GM12878 (cell line): Measurements from ENCODE around the gene SFI1. TPM values are rescaled to one million over a fixed set of nuclear protein-coding genes. Genes with fewer than 3 reads are reported as not detected.

ENCODE experiments used
- ATAC-seq: fragments of 200-7000 bp; cut with Tn5 transposase; 3 replicates; pipeline ENCODE4 v1.9.1; 2020; ENCODE audit warnings: mild to moderate bottlenecking, moderate library complexity
- BruUV-seq: library from RNA; stranded (reverse); fragments of 400-500 nt; replicated peaks from 2 replicates; lab custom pipeline; 2021; lab: Mats Ljungman, UMichigan
- CTCF ChIA-PET: fragments of 300-600 bp; sonication (Branson Sonifier 250); formaldehyde crosslinking; extraction: SDS; loops from one replicate; lab custom pipeline; 2021; ENCODE audit warnings: inconsistent platforms; lab: Yijun Ruan, JAX
- POLR2A ChIA-PET: fragments of 350-600 bp; formaldehyde crosslinking; extraction: SDS; loops from one replicate; lab custom pipeline; 2021; ENCODE audit warnings: inconsistent platforms; lab: Charles Lee
- RAD21 ChIA-PET: fragments of 300-600 bp; sonication (Branson Sonifier 250); formaldehyde crosslinking; loops from one replicate; lab custom pipeline; 2023; ENCODE audit warnings: antibody characterized with exemption; ENCODE audit not compliant: unreplicated experiment; lab: Charles Lee
- SMC1A ChIA-PET: fragments of 300-600 bp; sonication (Branson Sonifier 250); formaldehyde crosslinking; loops from one replicate; lab custom pipeline; 2023; ENCODE audit not compliant: unreplicated experiment, uncharacterized antibody; lab: Charles Lee
- DNase-seq: peaks from one replicate; pipeline ENCODE4 v3.0.0-alpha.2; 2011; ENCODE audit warnings: low read depth, low spot score
- FAIRE-seq: peaks from 3 replicates; lab custom pipeline; 2011; peaks lifted over from hg19 to GRCh38; lab: Jason Lieb, UNC
- H2AFZ ChIP-seq: 2 replicates; pipeline ENCODE4 v1.6.0; 2011; ENCODE audit warnings: low read depth, low read length, control low read depth; ENCODE audit not compliant: control insufficient read depth
- H3K27ac ChIP-seq: 2 replicates; pipeline ENCODE4 v1.5.1; 2011; ENCODE audit warnings: control low read depth; ENCODE audit not compliant: control insufficient read depth, insufficient read depth
- H3K27me3 ChIP-seq, 2 experiments: replicated peaks in 1 of 2; 2 replicates each; pipeline versions ENCODE4 v1.6.0 to v1.6.1; 2011; ENCODE audit warnings: low read length in 1 of 2; ENCODE audit not compliant: control insufficient read depth in 2 of 2, insufficient read depth in 2 of 2
- H3K36me3 ChIP-seq, 2 experiments: 2 replicates each; pipeline ENCODE4 v1.5.1; 2011; ENCODE audit warnings: low read length in 1 of 2; ENCODE audit not compliant: control insufficient read depth in 2 of 2, insufficient read depth in 2 of 2
- H3K4me1 ChIP-seq: 2 replicates; pipeline ENCODE4 v1.6.1; 2011; ENCODE audit warnings: mild to moderate bottlenecking, low read length, moderate library complexity, mixed read lengths; ENCODE audit not compliant: control insufficient read depth, insufficient read depth
- H3K4me2 ChIP-seq: 2 replicates; pipeline ENCODE4 v1.6.0; 2011; ENCODE audit warnings: control low read depth; ENCODE audit not compliant: control insufficient read depth, insufficient read depth
- H3K4me3 ChIP-seq: fragments of 200-600 bp; sonication (generic); 2 replicates; pipeline ENCODE4 v1.5.1; 2016
- H3K79me2 ChIP-seq: 2 replicates; pipeline ENCODE4 v1.6.0; 2011; ENCODE audit warnings: low read length; ENCODE audit not compliant: control insufficient read depth, insufficient read depth
- H3K9ac ChIP-seq: 2 replicates; pipeline ENCODE4 v1.8.0; 2011; ENCODE audit warnings: low read length, control low read depth, mixed read lengths; ENCODE audit not compliant: control insufficient read depth, insufficient read depth
- H3K9me3 ChIP-seq: replicated peaks from 3 replicates; pipeline ENCODE4 v1.5.1; 2011; ENCODE audit warnings: mild to moderate bottlenecking, low read length; ENCODE audit not compliant: control insufficient read depth, insufficient read depth
- H4K20me1 ChIP-seq: 2 replicates; pipeline ENCODE4 v1.6.0; 2011; ENCODE audit not compliant: control insufficient read depth, insufficient read depth
- E2F4 ChIP-seq: IDR thresholded peaks from 2 replicates; pipeline ENCODE4 v1.6.1; 2012; ENCODE audit warnings: low read depth, low read length, improper control_type of control experiment
- EP300 ChIP-seq, 2 experiments: fragments of 150-350 bp in 1 of 2; IDR thresholded peaks; 2 replicates each; pipeline ENCODE4 v1.6.1; 2011 to 2012; ENCODE audit warnings: low read depth in 2 of 2, low read length in 2 of 2, borderline replicate concordance in 1 of 2, improper control_type of control experiment in 1 of 2, inconsistent platforms in 1 of 2; ENCODE audit not compliant: control insufficient read depth in 1 of 2
- HDAC6 ChIP-seq: fragments of 200-600 bp; sonication (generic); IDR thresholded peaks from one replicate; pipeline ENCODE4 v1.8.0; 2017; ENCODE audit warnings: antibody characterized with exemption; ENCODE audit not compliant: unreplicated experiment
- HDGF ChIP-seq: fragments of 450-650 bp; IDR thresholded peaks from 2 replicates; pipeline ENCODE4 v1.6.1; 2016; ENCODE audit warnings: antibody characterized with exemption
- IRF5 ChIP-seq: fragments of 450-650 bp; IDR thresholded peaks from 2 replicates; pipeline ENCODE4 v1.6.1; 2017; ENCODE audit warnings: borderline replicate concordance
- NRF1 ChIP-seq: conservative IDR thresholded peaks from 2 replicates; pipeline ENCODE4 v1.6.1; 2011; ENCODE audit warnings: mild to moderate bottlenecking, low read depth, low read length, improper control_type of control experiment
- PAX8 ChIP-seq: fragments of 450-650 bp; IDR thresholded peaks from 2 replicates; pipeline ENCODE4 v1.6.1; 2017; ENCODE audit warnings: mild to moderate bottlenecking, moderate library complexity
- PKNOX1 ChIP-seq: fragments of 450-650 bp; IDR thresholded peaks from 2 replicates; pipeline ENCODE4 v1.6.1; 2016; ENCODE audit warnings: mild to moderate bottlenecking
- PRDM15 ChIP-seq: fragments of 450-650 bp; formaldehyde crosslinking; IDR thresholded peaks from 2 replicates; pipeline ENCODE4 v1.4.0; 2020; ENCODE audit warnings: mild to moderate bottlenecking, moderate library complexity
- TCF3 ChIP-seq: IDR thresholded peaks from 2 replicates; pipeline ENCODE4 v1.6.1; 2012; ENCODE audit warnings: low read depth, mild to moderate bottlenecking, low read length, borderline replicate concordance; ENCODE audit not compliant: insufficient read depth
- WRNIP1 ChIP-seq: IDR thresholded peaks from 2 replicates; pipeline ENCODE4 v1.6.1; 2011; ENCODE audit warnings: low read depth, low read length, improper control_type of control experiment, borderline replicate concordance
- ZNF687 ChIP-seq: fragments of 450-650 bp; IDR thresholded peaks from 2 replicates; pipeline ENCODE4 v1.6.1; 2017; ENCODE audit warnings: mild to moderate bottlenecking, moderate library complexity
- WGBS: methylation state at CpG from one replicate; pipeline ENCODE4 v1.1.6; 2016; ENCODE audit warnings: low lambda C conversion rate; ENCODE audit not compliant: insufficient replicate concordance, insufficient coverage; ENCODE audit errors: missing lambda C conversion rate; 5-methylcytosine and 5-hydroxymethylcytosine counted together
- in situ Hi-C: fragments of 300-500 bp; cut with MboI; formaldehyde crosslinking; loops from 9 replicates; pipeline ENCODE4 v1.14.3; 2018; ENCODE audit warnings: mixed read lengths
- intact Hi-C: fragments of 100-400 bp; cut with micrococcal nuclease; formaldehyde crosslinking; loops from one replicate; pipeline ENCODE4 v1.14.2; 2022; ENCODE audit not compliant: unreplicated experiment
- polyA plus RNA-seq, 11 experiments: library from polyadenylated mRNA; depleted of rRNA in 4 of 11; unstranded in 6 of 11; stranded (reverse) in 5 of 11; fragments of >200 nt; fragmentation: Nextera tagmentation in 4 of 11; fragmentation: Illumina TruSeq in 1 of 11; extraction: Ambion mirVana in 4 of 11; extraction: Trizol in 1 of 11; gene quantifications; 1 replicate in 1 of 11; 2 replicates in 10 of 11; pipeline versions ENCODE4 v1.2.1 to v1.2.3, GENCODE V29; 2011 to 2016; ENCODE audit warnings: inconsistent platforms in 2 of 11, missing spikeins in 2 of 11, low read depth in 1 of 11
- total RNA-seq, 4 experiments: library from RNA; depleted of rRNA in 3 of 4; stranded (reverse); fragments of >200 nt in 3 of 4; fragmentation: Illumina TruSeq in 1 of 4; extraction: Trizol in 1 of 4; gene quantifications; 2 replicates each; pipeline versions ENCODE4 v1.2.1 to v1.2.3, GENCODE V29; 2013 to 2021

The SFI1 gene
- total and polyA plus RNA-seq, 10 of the 15 experiments (the other 5 are each of a cell fraction or from before 2014, with no cell fraction given) = 6.3 to 70.1 (median 30.4) TPM

- H3K36me3 ChIP-seq = peaks cover under 1 to 5% of the 10 kb centered on the region in 2 experiments; a peak in 3 of 4 replicates
- WGBS = 50% methylated on average over 1 of the region's 1 CpG
- ChIA-PET CTCF (interaction anchor here (0.8 to 4.5 kb wide), 4 partner anchors 8 to 224 kb away, joined by 3 to 18 read pairs (median 4); no protein-coding TSS in a partner anchor), POLR2A (no interaction called here), RAD21 (no interaction called here), SMC1A (no interaction called here)
- H3K79me2 ChIP-seq = no peaks in the 10 kb centered on the region
- DNase-seq (no peak), ATAC-seq (no peak), FAIRE-seq (no peak)
- no peak overlapping the region for H3K4me3 ChIP-seq
- intact Hi-C loops = no loop called here
- in situ Hi-C loops = no loop called here
- H3K4me1 ChIP-seq = no peaks in the 10 kb centered on the region
- H3K27ac ChIP-seq = no peak overlapping the region
- no TSS peak for BruUV-seq
- no peaks in the 10 kb centered on the region for H3K9me3 ChIP-seq
- H2AFZ ChIP-seq = no peak overlapping the region
- no peaks in the 10 kb centered on the region for H3K27me3 ChIP-seq
- no peak overlapping the region for H3K9ac ChIP-seq
- no peaks in the 10 kb centered on the region for H4K20me1 ChIP-seq
- H3K4me2 ChIP-seq = no peak overlapping the region
- TF ChIP-seq E2F4 (no peak), ZNF687 (no peak), NRF1 (no peak), TCF3 (no peak), WRNIP1 (no peak), PAX8 (no peak), IRF5 (no peak), EP300 (IDR thresholded peaks at IDR 0.05; ENCODE audit: borderline replicate concordance in 1 of 2, control insufficient read depth in 1 of 2, low read depth in 2 of 2, low read length in 2 of 2) (no peak), HDGF (no peak), PKNOX1 (no peak), HDAC6 (no peak), PRDM15 (no peak)
These were observed 72.8 kb downstream of the SFI1 start for GRCh38 chr22:31569126-31569525.
